Neuronal stem cell (in vitro differentiated cells): ENCODE data around the gene ARHGEF12.

ENCODE experiments used
- DNase-seq: peaks from one replicate; pipeline ENCODE4 v3.0.0-alpha.2; 2013; ENCODE audit warnings: low spot score
- H2AFZ ChIP-seq: one replicate; pipeline ENCODE4 v1.6.1; 2013; ENCODE audit warnings: mild to moderate bottlenecking, low read length, inconsistent platforms
- H2AK5ac ChIP-seq: 2 replicates; pipeline ENCODE4 v1.6.1; 2013; ENCODE audit warnings: low read depth, mild to moderate bottlenecking, inconsistent platforms, low read length, moderate library complexity, mixed read lengths
- H2BK120ac ChIP-seq: 2 replicates; pipeline ENCODE4 v1.6.1; 2013; ENCODE audit warnings: low read depth, mild to moderate bottlenecking, inconsistent platforms, low read length, moderate library complexity, mixed read lengths
- H2BK12ac ChIP-seq: one replicate; pipeline ENCODE4 v1.6.1; 2013; ENCODE audit warnings: low read length, inconsistent platforms
- H2BK15ac ChIP-seq: 2 replicates; pipeline ENCODE4 v1.6.1; 2013; ENCODE audit warnings: mild to moderate bottlenecking, low read length, inconsistent platforms, mixed read lengths
- H2BK5ac ChIP-seq: one replicate; pipeline ENCODE4 v1.6.1; 2013; ENCODE audit warnings: inconsistent platforms, mild to moderate bottlenecking, low read length, moderate library complexity
- H3K14ac ChIP-seq: one replicate; pipeline ENCODE4 v1.6.1; 2013; ENCODE audit warnings: low read length, inconsistent platforms
- H3K18ac ChIP-seq: 2 replicates; pipeline ENCODE4 v1.6.1; 2013; ENCODE audit warnings: low read length, inconsistent platforms
- H3K23ac ChIP-seq: 2 replicates; pipeline ENCODE4 v1.6.1; 2013; ENCODE audit warnings: low read depth, mild to moderate bottlenecking, mixed read lengths, low read length, inconsistent platforms; ENCODE audit not compliant: poor library complexity
- H3K27ac ChIP-seq: replicated peaks from 3 replicates; pipeline ENCODE4 v1.5.1; 2013; ENCODE audit warnings: low read length, inconsistent platforms
- H3K27me3 ChIP-seq, 3 experiments: 2 replicates each; pipeline ENCODE4 v1.6.1; 2013; ENCODE audit warnings: low read length in 3 of 3, mild to moderate bottlenecking in 2 of 3, inconsistent platforms in 1 of 3, low read depth in 1 of 3, mixed read lengths in 1 of 3, moderate library complexity in 1 of 3; ENCODE audit not compliant: control insufficient read depth in 3 of 3, insufficient read depth in 3 of 3
- H3K36me3 ChIP-seq, 2 donors: replicated peaks in 1 of 2; 2 replicates each; pipeline ENCODE4 v1.6.1; 2013; ENCODE audit warnings: low read length in 2 of 2; ENCODE audit not compliant: control insufficient read depth in 2 of 2, insufficient read depth in 2 of 2
- H3K4ac ChIP-seq: 2 replicates; pipeline ENCODE4 v1.6.1; 2013; ENCODE audit warnings: inconsistent platforms, mild to moderate bottlenecking, low read length, moderate library complexity
- H3K4me1 ChIP-seq, 2 donors: 1 replicate in 1 of 2; 2 replicates in 1 of 2; pipeline ENCODE4 v1.6.1; 2013; ENCODE audit warnings: low read length in 2 of 2, low read depth in 1 of 2; ENCODE audit not compliant: control insufficient read depth in 2 of 2, insufficient read depth in 1 of 2
- H3K4me2 ChIP-seq: one replicate; pipeline ENCODE4 v1.6.1; 2013; ENCODE audit warnings: mild to moderate bottlenecking, low read length, inconsistent platforms; ENCODE audit not compliant: insufficient read depth, poor library complexity, severe bottlenecking
- H3K4me3 ChIP-seq, 2 donors: 2 replicates each; pipeline ENCODE4 v1.5.1; 2013; ENCODE audit warnings: low read length in 2 of 2, mild to moderate bottlenecking in 2 of 2, inconsistent platforms in 1 of 2, moderate library complexity in 1 of 2
- H3K79me1 ChIP-seq: one replicate; pipeline ENCODE4 v1.6.1; 2013; ENCODE audit warnings: low read depth, mild to moderate bottlenecking, inconsistent platforms, low read length, moderate library complexity
- H3K9ac ChIP-seq: one replicate; pipeline ENCODE4 v1.6.1; 2013; ENCODE audit warnings: mild to moderate bottlenecking, low read depth, low read length, inconsistent platforms; ENCODE audit not compliant: poor library complexity
- H3K9me3 ChIP-seq, 2 donors: replicated peaks in 1 of 2; 2 replicates each; pipeline versions ENCODE3 to v1.6.1; 2013; ENCODE audit warnings: low read length in 2 of 2, mild to moderate bottlenecking in 2 of 2, inconsistent platforms in 1 of 2, low read depth in 1 of 2, mixed read lengths in 1 of 2, moderate library complexity in 1 of 2; ENCODE audit not compliant: control insufficient read depth in 2 of 2, insufficient read depth in 1 of 2
- H4K8ac ChIP-seq: one replicate; pipeline ENCODE4 v1.6.1; 2013; ENCODE audit warnings: low read depth, mild to moderate bottlenecking, inconsistent platforms, low read length, moderate library complexity
- H4K91ac ChIP-seq: one replicate; pipeline ENCODE4 v1.6.1; 2013; ENCODE audit warnings: low read length, low read depth, mild to moderate bottlenecking, inconsistent platforms; ENCODE audit not compliant: poor library complexity
- whole genome bisulfite sequencing, 2 donors: extraction: QIAGEN DNeasy Blood & Tissue Kit; methylation state at CpG; one replicate each; pipeline ENCODE4 v1.1.7; 2013; ENCODE audit warnings: missing lambda C conversion rate in 2 of 2, mixed read lengths in 1 of 2; ENCODE audit not compliant: insufficient read length in 2 of 2, insufficient replicate concordance in 1 of 2; ENCODE audit errors: extremely low coverage in 2 of 2; 5-methylcytosine and 5-hydroxymethylcytosine counted together

The ARHGEF12 gene

GRCh38 chr11:120513436-120514315 lies 177.5 kb downstream of the ARHGEF12 start:
- H3K4me2 ChIP-seq: no peak overlapping the region
- no peak overlapping the region for H3K4me3 ChIP-seq
- peaks cover 0 to 36% (median 17%) of the 10 kb centered on the region in 3 experiments for H3K27me3 ChIP-seq
- no CpG with 5 or more reads among the region's 19 CpGs for WGBS, 2 donors
- DNase-seq: no peak
- H2BK15ac ChIP-seq: no peak overlapping the region
- no peak overlapping the region for H2AK5ac ChIP-seq
- no peak overlapping the region for H3K27ac ChIP-seq
- no peaks in the 10 kb centered on the region for H3K79me1 ChIP-seq
- no peak overlapping the region for H4K91ac ChIP-seq
- H2BK12ac ChIP-seq: no peak overlapping the region
- H3K9me3 ChIP-seq: no peaks in the 10 kb centered on the region
- H3K23ac ChIP-seq: no peak overlapping the region
- H3K4ac ChIP-seq: no peak overlapping the region
- H4K8ac ChIP-seq: no peak overlapping the region
- no peak overlapping the region for H2AFZ ChIP-seq
- H2BK120ac ChIP-seq: no peak overlapping the region
- no peaks in the 10 kb centered on the region for H3K36me3 ChIP-seq
- no peak overlapping the region for H3K14ac ChIP-seq
- H3K4me1 ChIP-seq: peaks cover 13 to 26% of the 10 kb centered on the region in 2 donors
- H2BK5ac ChIP-seq: no peak overlapping the region
- no peak overlapping the region for H3K18ac ChIP-seq
- H3K9ac ChIP-seq: no peak overlapping the region

- Histone ChIP-seq H2AFZ (no peak overlapping the region), H3K4ac (no peak overlapping the region), H2BK120ac (no peak overlapping the region), H3K4me1 (peaks cover 13 to 26% of the 10 kb centered on the region in 2 donors), H4K8ac (no peak overlapping the region), H2BK5ac (peak overlapping the region; percentile 39), H3K9me3 (no peaks in the 10 kb centered on the region), H3K4me3 (no peak overlapping the region), H3K23ac (peak overlapping the region; percentile 21), H4K91ac (no peak overlapping the region), H3K14ac (no peak overlapping the region), H2BK12ac (no peak overlapping the region), H2BK15ac (peak overlapping the region; percentile 37), H3K27ac (no peak overlapping the region), H3K27me3 (peaks cover 0 to 33% (median 17%) of the 10 kb centered on the region in 3 experiments), H3K9ac (no peak overlapping the region), H3K79me1 (no peaks in the 10 kb centered on the region), H3K4me2 (no peak overlapping the region), H2AK5ac (peak overlapping the region; percentile 51), H3K36me3 (no peaks in the 10 kb centered on the region), H3K18ac (no peak overlapping the region)
- no peak for DNase-seq
- WGBS, 2 donors: no CpG with 5 or more reads among the region's 14 CpGs
These were observed 178.4 kb downstream of the ARHGEF12 start for GRCh38 chr11:120514541-120515121.

GRCh38 chr11:120515186-120515723 lies 179.0 kb downstream of the ARHGEF12 start:
- Histone ChIP-seq H3K23ac (peak overlapping the region; percentile 40), H4K91ac (no peak overlapping the region), H2BK15ac (no peak overlapping the region), H2BK12ac (no peak overlapping the region), H3K18ac (no peak overlapping the region), H3K4me1 (peaks cover 13 to 26% of the 10 kb centered on the region in 2 donors), H3K4me2 (no peak overlapping the region), H2AK5ac (no peak overlapping the region), H3K27ac (no peak overlapping the region), H3K4me3 (peak overlapping the region in 1 of 2 donors; percentile 18), H3K9ac (no peak overlapping the region), H3K36me3 (no peaks in the 10 kb centered on the region), H3K27me3 (peaks cover 0 to 28% (median 17%) of the 10 kb centered on the region in 3 experiments), H3K79me1 (no peaks in the 10 kb centered on the region), H4K8ac (no peak overlapping the region), H3K14ac (no peak overlapping the region), H3K9me3 (no peaks in the 10 kb centered on the region), H2BK120ac (no peak overlapping the region), H2AFZ (no peak overlapping the region), H2BK5ac (peak overlapping the region; percentile 39), H3K4ac (no peak overlapping the region)
- no peak for DNase-seq
- no CpG with 5 or more reads among the region's 7 CpGs for WGBS, 2 donors
